Heart left ventricle (tissue), 16 donors: ENCODE data around the gene ZBTB5. TPM values are rescaled to one million over a fixed set of nuclear protein-coding genes. Genes with fewer than 3 reads are reported as not detected.

Experiments
- ATAC-seq, 4 donors: fragments of 200-7000 bp; cut with Tn5 transposase; one replicate each; pipeline ENCODE4 v1.9.1; 2020 to 2022; ENCODE audit warnings: moderate library complexity in 4 of 4, mild to moderate bottlenecking in 3 of 4, moderate number of reproducible peaks in 1 of 4
- DNase-seq, 5 donors: peaks; one replicate each; pipeline ENCODE4 v3.0.0-alpha.2; 2020
- H3K27ac ChIP-seq, 12 donors: fragments of 200-600 bp; sonication (generic) in 4 of 12; one replicate each; pipeline versions ENCODE4 v1.5.0 to v1.8.0; 2016 to 2022; ENCODE audit warnings: mild to moderate bottlenecking in 2 of 12
- H3K27me3 ChIP-seq, 9 donors: fragments of 200-600 bp; sonication (generic) in 2 of 9; one replicate each; pipeline versions ENCODE4 v1.5.1 to v1.8.0; 2016 to 2022; ENCODE audit warnings: mild to moderate bottlenecking in 3 of 9
- H3K36me3 ChIP-seq, 9 donors: fragments of 200-600 bp; sonication (generic) in 2 of 9; one replicate each; pipeline versions ENCODE4 v1.5.0 to v1.8.0; 2018 to 2022; ENCODE audit warnings: mild to moderate bottlenecking in 2 of 9
- H3K4me1 ChIP-seq, 12 donors: fragments of 200-600 bp; sonication (generic) in 4 of 12; one replicate each; pipeline versions ENCODE4 v1.5.0 to v1.8.0; 2016 to 2022; ENCODE audit warnings: mild to moderate bottlenecking in 3 of 12
- H3K4me3 ChIP-seq, 12 donors: fragments of 200-600 bp; sonication (generic) in 4 of 12; one replicate each; pipeline versions ENCODE4 v1.5.0 to v1.8.0; 2017 to 2022; ENCODE audit warnings: mild to moderate bottlenecking in 9 of 12, moderate library complexity in 4 of 12
- H3K9me3 ChIP-seq, 12 donors: fragments of 200-600 bp; sonication (generic) in 4 of 12; one replicate each; pipeline versions ENCODE4 v1.5.0 to v1.8.0; 2016 to 2022; ENCODE audit warnings: mild to moderate bottlenecking in 1 of 12
- POLR2A ChIP-seq, 2 donors: fragments of 450-650 bp; IDR thresholded peaks; one replicate each; pipeline ENCODE4 v1.6.1; 2017; ENCODE audit warnings: antibody characterized with exemption in 2 of 2, mild to moderate bottlenecking in 2 of 2, moderate library complexity in 2 of 2
- WGBS, 4 donors: extraction: QIAGEN DNeasy Blood & Tissue Kit in 2 of 4; methylation state at CpG; one replicate each; pipeline versions ENCODE4 v1.1.5 to v1.1.7; 2013 to 2018; 5-methylcytosine and 5-hydroxymethylcytosine counted together
- intact Hi-C, 10 donors: fragments of 100-400 bp; cut with DNase I; formaldehyde crosslinking; loops; one replicate each; pipeline versions ENCODE4 v1.11.1 to v1.14.2; 2022
- polyA plus RNA-seq, 2 donors: library from polyadenylated mRNA; stranded (reverse); fragments of 200-250 nt; gene quantifications; one replicate each; pipeline ENCODE4 v1.2.3, GENCODE V29; 2013
- total RNA-seq, 9 donors: library from RNA; depleted of rRNA in 2 of 9; stranded (reverse); fragments of >200 nt in 2 of 9; fragmentation: NEBNext Ultra II Directional in 3 of 9; extraction: Animal tissue kit (Norgen Biotek cat#: 25700) in 3 of 9; gene quantifications; one replicate each; pipeline versions ENCODE4 v1.1.0 to v1.2.4, GENCODE V29; 2016 to 2023
- TF ChIP-seq, protein P1 (sequence below), 12 donors: fragments of 200-600 bp; sonication (generic) in 4 of 12; IDR thresholded peaks; one replicate each; pipeline versions ENCODE4 v1.5.0 to v1.8.0; 2018 to 2022; ENCODE audit warnings: antibody characterized with exemption in 12 of 12, mild to moderate bottlenecking in 5 of 12
- donor health status: ischemic (EF 13 %, LVEDD 7.1; RV severe dilation, severe dysfunction).
- donor health status: healthy with polysubstance abuse.
- donor health status: DM: no; HTN: yes; CAD: no.
- donor health status: DM: no; HTN: no; CAD: no.
- donor health status: ischemic (EF 25% LVEDD 6.9; RV normal size, moderate dysfunction).
- donor health status: ischemic (EF 25% LVEDD 5.7; RV mildly dilated, moderate dysfunction).
- donor health status: healthy.
- donor health status: DM: yes; HTN: yes; CAD: no.
- donor health status: ischemic (EF 35%, LVEDD 5.7; RV mildly dilated, moderate dysfunction).
- donor health status: nonischemic (EF 11% LVEDD 7.7; RV severe dilation, severe dysfunction).
- donor health status: DM: yes; HTN: yes; CAD: no.
- donor health status: PGD.
- donor health status: ischemic (EF 29% LVEDD 5.4; RV normal size, mild dysfunction).
- donor health status: nonischemic (EF 23%, LVEDD 6.1; RV moderate dilation, normal function).

The ZBTB5 gene
- total and polyA plus RNA-seq, 11 donors, result 1.8 to 8.0 (median 6.3) TPM

DNA sequence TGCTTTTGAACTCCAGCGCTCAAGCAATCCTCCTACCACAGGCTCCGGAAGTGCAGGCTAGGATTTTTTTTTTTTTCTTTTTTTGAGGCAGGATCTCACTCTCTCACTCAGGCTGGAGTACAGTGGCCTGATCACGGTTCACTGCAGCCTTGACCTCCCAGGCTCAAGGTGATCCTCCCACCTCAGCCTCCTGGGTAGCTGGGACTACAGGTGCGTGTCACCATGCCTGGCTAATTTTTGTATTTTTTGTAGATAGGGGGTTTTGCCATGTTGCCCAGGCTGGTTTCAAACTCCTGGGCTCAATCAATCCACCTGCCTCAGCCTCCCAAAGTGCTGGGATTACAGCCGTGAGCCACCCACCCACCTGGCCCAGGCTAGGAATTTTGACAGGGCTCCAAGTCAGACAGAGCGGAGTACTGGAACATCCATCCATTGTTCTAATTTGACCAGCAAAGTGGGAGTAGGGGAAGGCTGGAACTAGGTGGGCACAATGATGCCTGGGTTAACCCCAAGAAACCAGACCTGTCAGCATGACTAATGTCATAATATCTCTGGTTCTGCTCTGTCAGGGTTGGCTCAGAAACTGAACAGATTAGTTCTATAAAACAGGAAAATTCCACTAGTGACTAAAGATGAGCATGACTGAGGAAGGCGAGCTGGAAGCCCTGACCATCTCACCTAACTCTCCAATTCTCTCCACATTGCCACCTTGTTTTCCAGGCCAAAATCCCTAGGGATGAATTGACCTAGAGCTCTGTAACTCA, 9.2 kb downstream of the ZBTB5 start:
- no peak for DNase-seq
- Histone ChIP-seq H3K27ac (no peak overlapping the region), H3K9me3 (peaks cover 0 to 11% (median 0%) of the 10 kb centered on the region in 12 donors), H3K36me3 (peaks cover 0 to 11% (median 0%) of the 10 kb centered on the region in 9 donors), H3K4me1 (peaks cover 0 to 22% (median 3%) of the 10 kb centered on the region in 12 donors), H3K27me3 (no peaks in the 10 kb centered on the region), H3K4me3 (no peak overlapping the region)
- no peak for ATAC-seq
- 77 to 84% (median 83%) methylated on average over 6 to 7 of the region's 7 CpGs for WGBS, 4 donors
- intact Hi-C loops, result no loop called here
- TF ChIP-seq, protein P1, sequence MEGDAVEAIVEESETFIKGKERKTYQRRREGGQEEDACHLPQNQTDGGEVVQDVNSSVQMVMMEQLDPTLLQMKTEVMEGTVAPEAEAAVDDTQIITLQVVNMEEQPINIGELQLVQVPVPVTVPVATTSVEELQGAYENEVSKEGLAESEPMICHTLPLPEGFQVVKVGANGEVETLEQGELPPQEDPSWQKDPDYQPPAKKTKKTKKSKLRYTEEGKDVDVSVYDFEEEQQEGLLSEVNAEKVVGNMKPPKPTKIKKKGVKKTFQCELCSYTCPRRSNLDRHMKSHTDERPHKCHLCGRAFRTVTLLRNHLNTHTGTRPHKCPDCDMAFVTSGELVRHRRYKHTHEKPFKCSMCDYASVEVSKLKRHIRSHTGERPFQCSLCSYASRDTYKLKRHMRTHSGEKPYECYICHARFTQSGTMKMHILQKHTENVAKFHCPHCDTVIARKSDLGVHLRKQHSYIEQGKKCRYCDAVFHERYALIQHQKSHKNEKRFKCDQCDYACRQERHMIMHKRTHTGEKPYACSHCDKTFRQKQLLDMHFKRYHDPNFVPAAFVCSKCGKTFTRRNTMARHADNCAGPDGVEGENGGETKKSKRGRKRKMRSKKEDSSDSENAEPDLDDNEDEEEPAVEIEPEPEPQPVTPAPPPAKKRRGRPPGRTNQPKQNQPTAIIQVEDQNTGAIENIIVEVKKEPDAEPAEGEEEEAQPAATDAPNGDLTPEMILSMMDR (IDR thresholded peaks at IDR 0.05), result no peak

- Histone ChIP-seq H3K4me1 (peaks cover 0 to 22% (median 3%) of the 10 kb centered on the region in 12 donors), H3K27me3 (no peaks in the 10 kb centered on the region), H3K27ac (no peak overlapping the region), H3K36me3 (peaks cover 0 to 21% (median 7%) of the 10 kb centered on the region in 9 donors), H3K4me3 (no peak overlapping the region), H3K9me3 (peaks cover 0 to 11% (median 0%) of the 10 kb centered on the region in 12 donors)
- no peak for ATAC-seq
- TF ChIP-seq, protein P1 (IDR thresholded peaks at IDR 0.05), result no peak
- TF ChIP-seq POLR2A (IDR thresholded peaks at IDR 0.05), result no peak
- intact Hi-C loops, result no loop called here
- no peak for DNase-seq
Measured at GRCh38 chr9:37454238-37454637, 11.0 kb downstream of the ZBTB5 start.

GRCh38 chr9:37453827-37454226, 11.4 kb downstream of the ZBTB5 start:
- H3K4me3 ChIP-seq, result no peak overlapping the region
- ATAC-seq, result no peak

DNA sequence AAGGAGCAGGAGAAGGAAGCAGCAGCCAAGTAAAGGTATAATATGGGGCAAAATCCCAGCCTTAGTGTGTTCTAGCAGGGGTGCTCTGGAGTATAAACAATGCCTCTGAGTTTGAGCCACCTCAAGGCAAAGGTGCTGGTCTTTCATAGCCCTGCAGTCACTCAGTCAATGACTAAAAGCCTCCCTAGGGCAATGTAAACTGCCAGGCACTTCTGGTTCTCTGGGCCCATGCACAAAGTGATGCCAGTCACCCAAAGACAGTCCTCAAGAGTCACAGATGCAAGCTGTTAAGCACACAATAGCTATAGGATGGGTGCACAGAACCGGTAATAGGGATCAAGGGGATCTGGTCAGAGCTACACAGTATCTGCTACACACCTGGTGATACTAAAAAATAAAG, 12.6 kb downstream of the ZBTB5 start:
- H3K27ac ChIP-seq, result no peak overlapping the region
- peaks cover 0 to 22% (median 3%) of the 10 kb centered on the region in 12 donors for H3K4me1 ChIP-seq
- H3K27me3 ChIP-seq, result no peaks in the 10 kb centered on the region
- WGBS, 4 donors, result 88 to 96% (median 92%) methylated on average over 1 of the region's 1 CpG
- DNase-seq, result no peak
- no peak for ATAC-seq
- intact Hi-C loops, result no loop called here
- H3K9me3 ChIP-seq, result peaks cover 0 to 11% (median 0%) of the 10 kb centered on the region in 12 donors
- H3K4me3 ChIP-seq, result no peak overlapping the region
- H3K36me3 ChIP-seq, result peaks cover 0 to 25% (median 7%) of the 10 kb centered on the region in 9 donors
- no peak for TF ChIP-seq POLR2A (IDR thresholded peaks at IDR 0.05)
- TF ChIP-seq, protein P1 (IDR thresholded peaks at IDR 0.05), result no peak

More at GRCh38 chr9:37453827-37454226, 11.4 kb downstream of the ZBTB5 start:
- Histone ChIP-seq H3K27me3 (no peaks in the 10 kb centered on the region), H3K27ac (no peak overlapping the region), H3K36me3 (peaks cover 0 to 24% (median 7%) of the 10 kb centered on the region in 9 donors), H3K9me3 (peaks cover 0 to 11% (median 0%) of the 10 kb centered on the region in 12 donors), H3K4me1 (peaks cover 0 to 22% (median 3%) of the 10 kb centered on the region in 12 donors)
- TF ChIP-seq, protein P1 (IDR thresholded peaks at IDR 0.05), result no peak
- WGBS, 4 donors, result 81 to 95% (median 88%) methylated on average over 1 of the region's 1 CpG
- intact Hi-C loops, result no loop called here
- DNase-seq, result no peak
